ENCODE results near the gene TMEM218.
A peak's percentile ranks its signal among the peaks of the same experiment; 100 is the strongest.
"Not testable (repeated sequence)": the region's sequence is repeated elsewhere in the genome, so short reads cannot be mapped to it uniquely, and the experiment has no call there.

Gene TMEM218

DNA sequence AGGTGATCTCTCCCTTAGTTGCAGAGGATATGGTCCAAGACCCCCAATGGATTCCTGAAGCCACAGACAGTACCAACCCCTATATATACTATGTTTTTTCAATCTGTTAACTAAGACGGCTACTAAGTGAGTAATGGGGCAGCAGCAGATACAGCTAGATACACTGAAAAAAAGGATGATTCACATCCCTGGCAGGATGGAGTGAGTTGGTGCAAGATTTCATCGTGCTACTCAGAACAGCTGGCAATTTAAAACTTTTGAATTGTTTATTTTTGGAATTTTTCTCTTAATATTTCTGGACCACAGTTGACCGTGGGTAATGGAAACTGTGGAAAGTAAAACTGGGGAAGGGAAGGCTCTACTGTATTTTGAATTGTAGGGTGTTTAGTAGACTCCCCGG is 17.0 kb upstream of the TMEM218 start:
- no peak for DNase-seq

DNA sequence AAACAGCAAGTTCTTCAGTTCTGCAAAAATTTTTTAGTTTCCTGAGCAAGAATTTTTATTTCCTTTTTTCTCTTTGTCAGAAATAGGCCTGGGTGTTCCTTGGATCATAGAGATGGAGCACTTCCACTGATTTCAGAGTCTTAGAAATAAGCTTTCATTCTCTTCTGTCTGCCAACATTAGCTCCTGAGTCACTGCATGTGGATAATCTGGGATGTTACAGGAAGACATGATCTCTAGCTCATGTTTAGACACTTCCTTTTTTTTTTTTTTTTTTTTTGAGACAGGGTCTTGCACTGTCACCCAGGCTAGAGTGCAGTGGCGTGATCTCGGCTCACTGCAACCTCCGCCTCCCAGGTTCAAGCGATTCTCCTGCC is 13.2 kb upstream of the TMEM218 start:
- DNase-seq, result peak; percentile 39

DNA sequence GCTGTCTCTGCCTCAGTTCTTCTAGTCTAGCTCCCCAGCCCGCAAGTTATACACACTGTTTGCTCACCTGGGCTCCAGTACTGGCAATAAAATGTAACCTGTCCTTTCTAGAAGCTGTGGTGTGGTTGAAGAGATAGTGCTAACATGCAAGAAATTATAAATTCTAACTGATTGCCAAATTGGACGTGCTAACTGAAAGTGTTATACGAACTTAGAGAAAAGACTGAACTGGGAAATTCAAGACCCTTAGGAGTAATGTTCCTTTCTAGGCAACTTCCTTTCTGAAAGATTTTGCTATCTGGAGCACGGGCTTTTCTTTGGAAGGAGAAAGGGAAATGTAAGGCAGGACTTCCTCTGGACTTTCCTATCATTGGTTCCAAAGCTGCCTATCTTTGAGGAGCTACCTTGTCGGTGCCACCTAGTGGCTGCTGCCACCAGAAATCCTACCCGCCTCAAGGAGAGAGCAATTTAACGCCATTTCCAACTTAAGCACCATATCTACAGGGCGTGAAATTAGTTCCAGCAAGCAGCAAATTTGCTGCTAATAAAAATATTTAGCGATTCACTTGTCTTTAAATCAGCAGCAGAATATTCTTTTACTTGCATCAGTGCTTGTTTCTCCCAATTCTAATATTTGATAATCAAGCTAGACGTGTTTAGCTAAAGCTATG is 12.7 kb upstream of the TMEM218 start:
- DNase-seq, result peak; percentile 81

DNA sequence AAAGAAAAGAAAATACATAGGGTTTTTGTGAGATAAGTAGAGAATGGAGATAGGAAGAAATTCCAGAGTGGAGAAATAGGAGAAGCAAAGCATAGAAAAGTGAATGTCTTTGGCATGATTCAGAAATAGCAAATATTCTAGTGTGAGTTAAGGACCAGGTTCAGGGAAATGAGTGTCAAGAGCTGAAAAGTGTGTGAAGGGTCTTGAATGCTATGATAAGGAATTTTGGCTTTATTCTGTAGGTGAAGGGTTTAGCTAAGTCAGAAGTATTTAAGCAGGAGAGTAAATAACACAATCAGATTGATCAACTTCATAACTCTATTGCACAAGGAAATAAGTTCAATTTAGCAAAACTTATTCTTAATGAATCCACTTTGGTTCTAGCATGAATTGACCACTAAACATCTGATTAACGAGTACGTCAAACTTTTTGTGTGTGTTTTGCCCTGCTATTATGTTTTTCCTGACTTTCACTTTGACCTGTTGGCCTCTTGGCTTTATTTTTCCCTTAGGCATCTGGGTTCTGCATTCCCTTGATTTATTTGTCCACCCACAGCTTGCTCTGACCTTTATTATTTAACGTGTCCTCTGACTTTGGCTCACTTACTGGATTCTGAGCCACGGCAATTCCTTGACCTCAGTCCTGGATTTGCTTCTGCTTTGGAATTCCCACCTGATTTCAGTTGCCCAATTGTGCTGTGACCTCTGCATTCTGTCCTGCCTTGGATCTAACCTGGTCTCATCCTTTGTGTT is 11.9 kb upstream of the TMEM218 start:
- DNase-seq, result no peak

DNA sequence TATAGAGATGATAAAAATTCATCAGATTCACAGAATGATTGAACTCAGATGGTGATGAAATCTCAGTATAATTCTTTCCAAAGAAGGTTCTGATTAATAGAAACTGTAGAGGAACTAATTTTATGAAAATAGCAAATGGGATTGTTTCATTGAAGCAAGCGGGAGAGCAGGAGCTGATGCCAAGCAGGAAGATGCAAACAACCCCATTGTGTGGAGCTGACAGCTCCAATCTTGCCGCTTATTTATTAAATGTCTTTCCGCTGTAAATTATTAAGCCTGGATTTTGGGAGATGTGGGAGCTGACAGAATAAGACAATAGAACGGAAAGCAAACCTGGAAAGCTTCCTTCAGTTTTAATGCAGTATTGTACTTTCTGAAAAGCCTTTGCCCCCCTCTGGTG is 6.0 kb upstream of the TMEM218 start:
- DNase-seq, result no peak

DNA sequence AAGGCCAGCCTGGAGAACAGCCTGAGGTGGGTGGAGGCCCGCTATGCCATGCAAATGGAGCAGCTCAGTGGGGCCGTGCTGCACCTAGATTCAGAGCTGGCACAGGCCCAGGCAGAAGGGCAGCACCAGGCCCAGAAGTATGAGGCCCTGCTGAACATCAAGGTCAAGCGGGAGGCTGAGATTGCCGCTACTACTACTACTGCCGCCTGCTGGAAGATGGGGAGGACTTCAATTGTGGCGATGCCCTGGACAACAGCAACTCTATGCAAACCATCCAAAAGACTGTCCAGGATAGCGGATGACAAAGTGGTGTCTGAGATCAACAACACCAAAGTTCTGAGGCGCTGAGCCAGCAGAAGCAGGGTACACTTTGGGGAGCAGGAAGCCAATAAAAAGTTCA is 3.1 kb upstream of the TMEM218 start:
- no peak for DNase-seq

DNA sequence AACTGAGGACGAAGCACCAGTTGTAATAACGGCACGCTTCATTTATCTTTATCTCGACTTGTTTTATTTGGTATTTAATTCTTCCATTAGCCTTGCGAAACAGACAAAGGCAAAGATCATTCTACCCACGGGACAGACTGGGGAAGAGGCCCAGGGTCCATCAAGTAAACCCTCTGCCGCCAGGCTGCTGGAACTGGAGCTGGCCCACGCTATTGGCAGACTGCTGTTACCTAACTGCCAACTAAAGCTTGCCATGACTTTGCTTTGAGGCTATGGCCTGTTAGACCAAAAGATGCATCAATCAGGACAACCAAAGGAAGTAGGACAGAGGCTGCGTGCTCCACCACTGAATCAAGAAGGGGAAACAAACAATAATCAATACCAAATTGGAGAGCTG is 780 bp upstream of the TMEM218 start:
- no peak for DNase-seq

DNA sequence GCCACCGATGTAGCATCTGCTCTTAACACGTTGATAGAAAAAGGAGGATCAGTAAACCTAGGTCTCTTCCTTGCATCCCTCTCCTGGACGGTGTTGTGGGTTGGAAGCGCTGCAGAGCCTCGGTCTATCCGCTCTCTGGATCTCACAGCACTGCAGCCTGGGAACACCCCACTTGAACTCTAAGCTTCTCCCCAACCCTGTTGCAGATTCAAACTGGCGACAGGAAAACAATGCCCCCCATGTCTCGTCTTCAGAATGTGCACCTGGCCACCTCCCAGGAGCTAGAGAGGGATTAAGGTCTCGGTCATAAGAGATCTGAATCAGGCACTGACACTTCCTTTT is 454 bp downstream of the TMEM218 start:
- DNase-seq, result no peak

DNA sequence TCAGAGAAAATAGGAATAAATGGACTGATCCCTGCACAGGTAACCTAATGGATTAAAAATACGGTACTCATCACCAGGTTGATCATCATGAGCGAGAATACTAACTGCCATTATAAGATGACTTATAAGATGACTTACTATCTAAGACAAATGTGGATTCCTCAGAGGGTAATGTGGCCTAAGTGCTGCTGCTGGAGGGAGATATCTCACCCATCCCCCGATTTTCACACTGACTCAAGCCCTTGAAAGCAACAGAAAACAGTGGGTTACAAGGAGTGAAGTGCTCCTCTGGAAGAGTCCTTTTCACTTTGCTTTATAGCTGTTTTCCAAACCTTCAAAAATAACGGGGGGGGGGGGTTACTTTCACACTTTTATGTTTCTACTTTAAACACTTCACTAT is 920 bp downstream of the TMEM218 start:
- no peak for DNase-seq

DNA sequence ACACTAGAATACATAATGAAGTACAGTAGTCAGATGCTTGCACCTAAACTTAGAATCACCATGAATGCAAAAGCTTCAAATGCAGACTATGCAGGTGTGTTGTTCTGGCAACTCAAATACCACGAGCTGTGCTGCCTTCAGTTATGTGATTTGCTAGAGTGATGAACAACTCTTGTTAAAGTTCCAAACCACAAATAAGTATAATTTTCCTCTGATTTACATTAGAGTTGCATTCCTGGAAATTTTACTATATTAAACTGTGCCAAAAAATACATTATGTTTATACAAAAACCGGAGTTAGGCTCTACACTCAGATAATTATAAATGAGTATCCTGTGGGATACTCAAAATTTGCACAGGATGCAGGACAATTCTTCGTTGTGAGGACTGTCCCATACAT is 3.0 kb downstream of the TMEM218 start:
- DNase-seq, result no peak

DNA sequence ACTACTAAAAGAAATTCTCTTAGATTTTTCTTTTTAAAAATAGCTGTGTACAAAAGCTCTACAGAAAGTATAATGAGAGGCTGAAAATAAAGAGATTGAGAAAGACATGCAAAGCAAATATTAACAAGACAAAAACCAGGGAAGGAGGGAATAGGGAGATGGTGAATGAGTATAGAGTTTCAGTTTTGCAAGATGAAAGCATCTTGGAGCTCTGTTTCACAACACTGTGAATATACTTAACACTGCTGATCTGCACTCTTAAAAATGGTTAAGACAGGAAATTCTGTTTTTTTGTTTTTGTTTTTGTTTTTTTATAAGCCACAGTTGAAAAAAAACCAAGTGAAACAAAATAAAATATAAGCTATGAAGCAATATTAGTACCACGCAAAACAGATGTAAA is 5.5 kb downstream of the TMEM218 start:
- DNase-seq, result no peak

DNA sequence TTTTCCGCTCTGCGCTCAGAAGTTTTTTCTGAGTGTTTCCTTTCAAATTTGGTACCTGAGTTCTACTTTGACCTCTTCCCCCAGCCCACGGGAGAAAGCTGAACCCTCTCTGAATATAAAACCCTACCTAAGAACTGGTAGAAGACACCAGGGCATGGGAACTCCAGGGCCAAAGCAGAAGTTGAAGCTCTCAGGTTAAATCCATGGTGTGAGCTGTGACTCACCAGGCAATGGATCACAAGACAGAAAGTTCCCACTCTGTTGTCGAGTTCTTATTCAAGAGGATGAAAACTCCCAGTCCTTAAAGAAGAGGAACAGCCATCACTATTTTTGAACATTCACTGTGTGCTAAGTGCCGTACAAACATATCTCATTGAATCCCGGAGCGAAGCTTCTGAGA is 8.9 kb downstream of the TMEM218 start:
- DNase-seq, result peak; percentile 28

DNA sequence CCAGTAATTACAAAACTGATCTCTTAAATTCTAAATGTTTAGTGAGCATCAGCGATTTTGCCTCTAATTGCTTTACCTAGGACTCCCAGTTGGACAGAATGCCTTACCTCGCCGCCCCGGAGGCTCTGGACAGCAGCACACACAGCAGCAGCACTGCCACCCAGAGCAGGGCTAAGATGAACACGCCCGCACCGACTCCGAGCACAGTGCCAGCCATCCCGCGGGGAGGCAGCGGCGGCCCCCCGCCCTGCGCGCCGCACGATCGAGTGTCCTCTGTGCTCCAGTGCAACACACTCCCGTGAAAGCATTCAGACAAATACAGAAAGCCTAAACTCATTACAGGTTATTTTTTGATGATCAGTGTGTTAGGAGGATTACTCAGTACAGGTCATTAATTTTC is 9.4 kb downstream of the TMEM218 start:
- DNase-seq, result no peak

DNA sequence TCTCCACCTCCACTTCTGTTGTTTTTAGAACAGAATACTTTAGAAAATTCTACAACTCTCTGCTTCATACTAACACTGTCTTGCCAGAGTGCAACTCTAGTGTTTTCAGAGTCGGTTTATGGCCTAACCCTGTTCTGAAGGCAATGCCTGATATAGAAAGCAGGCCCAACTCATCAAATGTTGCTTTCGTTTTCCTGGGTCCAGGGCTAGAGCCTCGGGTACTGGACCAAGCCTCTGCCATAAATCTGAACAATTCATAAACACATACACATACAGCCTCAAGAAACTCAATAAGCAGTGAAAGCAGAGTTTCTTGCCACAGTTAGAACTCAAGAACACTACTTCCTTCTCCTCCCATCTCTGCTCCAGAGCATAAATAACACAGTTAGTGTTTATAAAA is 9.8 kb downstream of the TMEM218 start:
- DNase-seq, result no peak

DNA sequence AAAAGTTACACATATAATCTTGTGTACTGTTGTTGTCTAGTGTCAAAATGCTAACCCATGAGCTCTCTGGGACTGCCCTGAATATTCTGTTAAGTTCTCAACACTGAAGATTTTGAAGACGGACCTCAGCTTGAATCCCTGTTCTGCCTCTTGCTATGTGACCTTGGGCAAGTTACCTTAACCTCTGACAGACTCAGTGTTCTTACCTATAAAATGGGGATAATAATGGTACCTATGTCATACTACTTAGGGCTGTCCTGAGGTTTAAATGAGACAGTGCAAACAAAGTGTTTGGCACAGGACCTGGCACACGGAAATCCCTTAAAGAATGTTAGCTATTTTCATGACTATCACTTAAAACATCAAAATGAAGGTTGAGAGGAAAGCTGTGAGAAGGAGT is 11.3 kb downstream of the TMEM218 start:
- no peak for DNase-seq

DNA sequence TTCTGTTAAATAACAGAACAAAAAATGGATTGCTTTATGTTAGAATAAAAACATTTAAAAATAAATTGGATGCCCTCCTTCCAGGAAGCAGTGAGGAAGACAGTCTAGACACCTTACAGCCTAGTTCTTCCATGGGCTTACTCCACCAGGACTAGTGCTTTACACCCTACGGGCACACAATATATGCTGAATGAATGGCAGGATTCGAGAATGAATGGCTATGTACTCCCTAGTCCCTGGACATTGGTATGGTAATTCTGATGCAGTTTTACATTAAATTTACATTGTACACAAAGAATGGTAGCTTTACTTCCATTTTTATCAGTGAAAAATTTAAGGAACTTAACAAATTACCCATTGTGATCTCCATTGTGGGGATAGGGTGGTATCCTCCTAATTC is 16.7 kb downstream of the TMEM218 start:
- DNase-seq, result no peak

DNA sequence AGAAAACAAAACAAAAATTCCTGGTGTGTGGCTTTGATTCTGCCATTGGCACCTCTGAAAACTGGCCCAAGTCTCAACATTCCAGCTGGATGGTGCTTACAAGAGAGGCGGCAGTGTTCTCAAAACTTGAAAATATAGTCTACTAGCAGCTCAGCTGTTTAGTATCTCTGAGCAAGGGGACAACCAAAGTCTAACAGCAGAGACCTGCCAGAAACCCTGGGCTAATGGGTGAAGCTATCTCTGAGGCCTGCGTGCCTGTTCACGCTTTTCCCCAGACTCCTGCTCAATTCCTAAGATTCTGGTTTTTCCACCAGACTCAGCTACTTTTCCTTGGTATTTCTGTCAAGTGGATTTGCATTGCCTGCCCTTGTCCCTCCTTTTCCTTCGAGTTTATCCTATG is 17.9 kb downstream of the TMEM218 start:
- DNase-seq, result no peak

DNA sequence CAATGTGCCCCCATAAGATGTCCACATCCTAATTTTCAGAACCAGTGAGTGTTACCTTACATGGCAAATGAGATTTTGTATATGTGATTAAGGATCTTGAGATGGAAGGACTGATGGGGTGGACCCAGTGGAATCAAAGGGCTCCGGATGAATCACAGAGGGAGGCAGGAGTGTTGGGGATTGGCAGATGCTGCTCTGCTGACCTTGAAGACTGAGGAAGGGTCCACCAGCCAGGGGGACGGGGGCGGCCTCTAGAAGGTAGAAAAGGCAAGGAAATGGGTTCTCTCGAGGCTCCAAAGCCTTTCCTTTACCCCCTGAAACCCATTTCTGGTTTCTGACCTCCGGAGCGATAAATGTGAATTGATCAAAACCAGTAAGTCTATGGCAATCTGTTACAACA is 18.8 kb downstream of the TMEM218 start:
- DNase-seq, result no peak

DNA sequence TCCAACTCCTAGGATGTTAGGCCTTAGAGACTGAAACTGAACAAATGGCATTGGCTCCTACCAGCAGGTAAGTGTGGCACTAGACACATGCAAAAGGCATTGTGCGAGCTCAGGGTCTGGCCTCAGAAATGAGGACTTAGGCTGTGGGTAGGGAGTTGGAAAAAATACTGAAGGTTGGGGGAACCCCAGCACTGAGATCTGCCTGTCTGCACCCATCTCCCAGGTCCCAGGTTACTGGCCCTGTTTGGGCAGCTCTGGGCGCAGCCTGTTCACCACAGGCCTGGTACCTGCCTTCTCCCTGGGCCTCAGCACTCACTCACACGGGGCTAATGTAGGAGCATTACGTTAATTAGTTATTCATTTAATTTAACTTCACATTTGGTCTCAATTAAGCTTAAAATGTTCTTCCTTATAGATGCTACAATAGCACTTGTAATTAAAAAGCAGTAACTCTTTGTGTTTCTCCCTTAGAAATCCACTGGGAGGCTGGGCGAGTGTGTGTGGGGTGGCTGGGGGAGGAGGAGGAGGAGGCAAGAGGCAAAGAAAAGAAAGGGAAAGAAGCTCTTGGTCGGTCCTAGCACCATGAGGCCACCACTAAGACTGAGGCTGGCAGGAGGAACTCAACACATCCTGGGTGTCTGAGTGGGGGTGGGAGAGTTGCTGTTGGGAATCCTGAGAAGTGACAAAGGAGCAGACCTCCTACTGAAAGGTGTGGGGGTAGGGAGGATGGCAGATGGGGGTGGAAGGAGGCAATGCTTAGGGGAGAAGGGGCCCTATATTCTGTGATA is 19.4 kb downstream of the TMEM218 start:
- DNase-seq, result no peak

DNA sequence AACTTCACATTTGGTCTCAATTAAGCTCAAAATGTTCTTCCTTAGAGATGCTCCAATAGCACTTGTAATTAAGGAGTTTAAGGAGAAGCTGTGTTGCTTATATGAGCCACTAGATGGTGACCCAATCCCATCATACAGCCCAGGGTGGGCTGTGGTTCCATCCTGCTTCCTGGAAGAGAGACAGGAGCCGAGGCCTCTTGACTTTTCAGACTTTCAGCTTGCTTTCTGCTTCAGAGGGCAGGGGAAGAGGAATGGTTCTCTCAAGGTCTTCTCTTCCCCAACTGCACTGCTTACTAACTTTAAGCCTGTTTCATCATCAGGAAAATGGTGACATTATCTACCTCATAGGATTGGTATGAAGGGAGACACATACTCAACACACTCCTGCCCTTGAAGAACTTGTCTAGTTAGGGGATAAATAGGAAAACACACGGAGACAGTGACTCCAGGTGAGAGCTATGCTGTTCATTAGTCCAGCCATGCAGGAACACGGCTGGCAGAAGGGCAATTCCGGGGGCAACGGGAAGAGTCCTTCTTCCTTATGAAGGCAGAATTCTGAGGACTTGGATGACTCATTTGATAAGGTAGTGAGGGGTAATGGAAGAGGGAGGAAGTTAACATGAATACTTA is 20.1 kb downstream of the TMEM218 start:
- peak; percentile 50 for DNase-seq

DNA sequence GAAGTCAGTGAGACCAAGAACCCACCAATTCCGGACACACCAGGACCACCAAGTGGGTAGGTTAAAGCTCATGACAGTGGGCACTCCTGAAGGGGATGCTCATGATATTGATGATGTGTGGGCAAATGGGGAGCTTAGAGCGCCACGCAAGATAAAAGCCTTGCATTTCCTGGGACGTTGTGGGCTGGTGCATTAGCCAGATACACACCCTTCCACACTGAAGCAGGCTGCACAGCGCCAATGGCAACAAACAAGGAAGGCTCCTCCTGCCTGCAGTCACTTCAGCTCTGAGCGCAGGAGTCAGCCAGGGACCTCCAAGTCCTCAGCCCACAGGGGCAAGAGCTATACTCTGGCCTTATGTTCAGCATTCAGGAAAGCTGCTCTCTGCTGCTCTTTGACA is 20.6 kb downstream of the TMEM218 start:
- DNase-seq, result no peak

DNA sequence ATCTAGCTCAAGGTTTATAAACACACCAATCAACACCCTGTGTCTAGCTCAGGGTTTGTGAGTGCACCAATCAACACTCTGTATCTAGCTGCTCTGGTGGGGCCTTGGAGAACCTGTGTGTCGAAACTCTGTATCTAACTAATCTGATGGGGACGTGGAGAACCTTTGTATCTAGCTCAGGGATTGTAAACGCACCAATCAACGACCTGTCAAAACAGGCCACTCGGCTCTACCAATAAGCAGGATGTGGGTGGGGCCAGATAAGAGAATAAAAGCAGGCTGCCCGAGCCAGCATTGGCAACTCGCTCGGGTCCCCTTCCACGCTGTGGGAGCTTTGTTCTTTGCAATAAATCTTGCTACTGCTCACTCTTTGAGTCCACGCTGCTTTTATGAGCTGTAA is 21.3 kb downstream of the TMEM218 start:
- DNase-seq, result not testable (repeated sequence)

DNA sequence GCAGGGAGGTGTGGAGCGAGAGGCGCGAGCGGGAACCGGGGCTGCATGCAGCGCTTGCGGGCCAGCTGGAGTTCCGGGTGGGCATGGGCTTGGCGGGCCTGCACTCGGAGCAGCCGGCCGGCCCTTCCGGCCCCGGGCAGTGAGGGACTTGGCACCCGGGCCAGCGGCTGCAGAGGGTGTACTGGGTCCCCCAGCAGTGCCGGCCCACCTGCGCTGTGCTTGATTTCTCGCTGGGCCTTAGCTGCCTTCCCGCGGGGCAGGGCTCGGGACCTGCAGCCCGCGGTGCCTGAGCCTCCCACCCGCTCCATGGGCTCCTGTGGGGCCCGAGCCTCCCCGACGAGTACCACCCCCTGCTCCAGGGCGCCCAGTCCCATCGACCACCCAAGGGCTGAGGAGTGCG is 21.9 kb downstream of the TMEM218 start:
- not testable (repeated sequence) for DNase-seq
